Liver (tissue), 9 donors: ENCODE results near the gene GAS2. TPM values are rescaled to one million over a fixed set of nuclear protein-coding genes. Genes with fewer than 3 reads are reported as not detected.

ENCODE experiments used
- DNase-seq: peaks from one replicate; pipeline ENCODE4 v3.0.0-alpha.2; 2017; ENCODE audit warnings: low spot score
- H3K27ac ChIP-seq, 2 donors: one replicate each; pipeline ENCODE4 v1.7.0; 2013; ENCODE audit warnings: inconsistent platforms in 2 of 2, low read length in 2 of 2, control low read depth in 1 of 2, low read depth in 1 of 2, mild to moderate bottlenecking in 1 of 2
- H3K27me3 ChIP-seq, 4 donors: one replicate each; pipeline versions ENCODE4 v1.6.1 to v1.7.0; 2013; ENCODE audit warnings: low read length in 3 of 4, inconsistent platforms in 1 of 4, mild to moderate bottlenecking in 1 of 4, moderate library complexity in 1 of 4; ENCODE audit not compliant: control insufficient read depth in 4 of 4, insufficient read depth in 4 of 4
- H3K36me3 ChIP-seq, 4 donors: one replicate each; pipeline versions ENCODE4 v1.6.1 to v1.7.0; 2013; ENCODE audit warnings: low read length in 3 of 4, mild to moderate bottlenecking in 3 of 4, low read depth in 1 of 4, moderate library complexity in 1 of 4; ENCODE audit not compliant: control insufficient read depth in 4 of 4, insufficient read depth in 3 of 4
- H3K4me1 ChIP-seq, 4 donors: one replicate each; pipeline versions ENCODE4 v1.6.1 to v1.7.0; 2013; ENCODE audit warnings: low read length in 3 of 4, mild to moderate bottlenecking in 3 of 4, moderate library complexity in 1 of 4; ENCODE audit not compliant: control insufficient read depth in 4 of 4, insufficient read depth in 4 of 4
- H3K4me3 ChIP-seq, 3 donors: one replicate each; pipeline versions ENCODE4 v1.6.1 to v1.7.0; 2013; ENCODE audit warnings: low read length in 3 of 3, control low read depth in 1 of 3, low read depth in 1 of 3, mild to moderate bottlenecking in 1 of 3
- H3K9ac ChIP-seq, 2 donors: one replicate each; pipeline ENCODE4 v1.7.0; 2013; ENCODE audit warnings: low read length in 2 of 2, mild to moderate bottlenecking in 2 of 2, moderate library complexity in 2 of 2, control low read depth in 1 of 2, low read depth in 1 of 2
- H3K9me3 ChIP-seq, 4 donors: one replicate each; pipeline versions ENCODE4 v1.6.1 to v1.7.0; 2013; ENCODE audit warnings: low read length in 3 of 4; ENCODE audit not compliant: control insufficient read depth in 4 of 4
- GABPA ChIP-seq, 2 donors: IDR thresholded peaks in 1 of 2; conservative IDR thresholded peaks in 1 of 2; 2 replicates each; pipeline ENCODE4 v1.6.1; 2016; ENCODE audit warnings: antibody characterized with exemption in 2 of 2, mild to moderate bottlenecking in 1 of 2, moderate library complexity in 1 of 2
- NR2F2 ChIP-seq: IDR thresholded peaks from 2 replicates; pipeline ENCODE4 v1.6.1; 2016; ENCODE audit warnings: antibody characterized with exemption
- RAD21 ChIP-seq, 2 donors: IDR thresholded peaks; 2 replicates each; pipeline ENCODE4 v1.6.1; 2016; ENCODE audit warnings: antibody characterized with exemption in 2 of 2, mild to moderate bottlenecking in 2 of 2
- REST ChIP-seq: IDR thresholded peaks from 2 replicates; pipeline ENCODE4 v1.6.1; 2016; ENCODE audit warnings: antibody characterized with exemption, mild to moderate bottlenecking
- WGBS: extraction: QIAGEN DNeasy Blood & Tissue Kit; methylation state at CpG from one replicate; pipeline ENCODE4 v1.1.7; 2013; 5-methylcytosine and 5-hydroxymethylcytosine counted together
- polyA plus RNA-seq, 2 donors: library from polyadenylated mRNA; stranded (reverse) in 1 of 2; unstranded in 1 of 2; fragments of 200-250 nt in 1 of 2; fragments of >200 nt in 1 of 2; fragmentation: Nextera tagmentation in 1 of 2; extraction: Ambion mirVana in 1 of 2; gene quantifications; one replicate each; pipeline versions ENCODE4 v1.2.1 to v1.2.3, GENCODE V29; 2013 to 2015
- total RNA-seq, 2 donors: library from RNA; depleted of rRNA; stranded (reverse); fragments of >200 nt; gene quantifications; one replicate each; pipeline ENCODE4 v1.2.3, GENCODE V29; 2014
- TF ChIP-seq, protein P1 (sequence below): IDR thresholded peaks from 2 replicates; pipeline ENCODE4 v1.6.1; 2016; ENCODE audit warnings: antibody characterized with exemption
- donor health status: healthy.
- donor health status: healthy.
- donor health status: healthy.
- donor health status: healthy.
- donor health status: healthy.

The GAS2 gene
- total and polyA plus RNA-seq, 4 donors = 13.4 to 75.6 (median 42.3) TPM

GRCh38 chr11:22626573-22627239 is 39.7 kb upstream of the GAS2 start:
- TF ChIP-seq RAD21 (IDR thresholded peaks at IDR 0.05) = no peak
- WGBS = 95% methylated on average over 14 of the region's 14 CpGs

DNA sequence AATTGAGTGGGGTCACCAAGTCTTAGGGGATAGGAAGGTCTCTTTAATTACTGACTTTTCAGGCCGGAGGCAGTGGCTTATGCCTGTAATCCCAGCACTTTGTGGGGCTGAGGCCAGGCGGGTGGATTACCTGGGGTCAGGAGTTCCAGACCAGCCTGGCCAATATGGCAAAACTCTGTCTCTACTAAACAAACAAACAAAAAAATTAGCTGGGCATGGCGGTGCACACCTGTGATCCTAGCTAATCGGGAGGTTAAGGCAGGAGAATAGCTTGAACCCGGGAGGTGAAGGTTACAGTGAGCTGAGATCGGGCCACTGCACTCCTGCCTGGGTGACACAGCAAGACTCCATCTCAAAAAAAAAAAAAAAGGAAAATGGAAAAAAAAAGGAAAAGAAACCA is 39.0 kb upstream of the GAS2 start:
- H3K9me3 ChIP-seq = no peaks in the 10 kb centered on the region
- no peak overlapping the region for H3K27ac ChIP-seq
- no peak overlapping the region for H3K4me3 ChIP-seq
- 96% methylated on average over 6 of the region's 6 CpGs for WGBS
- peaks cover 1 to 13% (median 7%) of the 10 kb centered on the region in 4 donors for H3K4me1 ChIP-seq
- no peak overlapping the region for H3K9ac ChIP-seq
- no peaks in the 10 kb centered on the region for H3K27me3 ChIP-seq
- TF ChIP-seq REST (no peak), GABPA (IDR thresholded peaks at IDR 0.05 in 1 of 2, conservative IDR thresholded peaks at IDR 0.05 in 1 of 2) (no peak)
- TF ChIP-seq, protein P1, sequence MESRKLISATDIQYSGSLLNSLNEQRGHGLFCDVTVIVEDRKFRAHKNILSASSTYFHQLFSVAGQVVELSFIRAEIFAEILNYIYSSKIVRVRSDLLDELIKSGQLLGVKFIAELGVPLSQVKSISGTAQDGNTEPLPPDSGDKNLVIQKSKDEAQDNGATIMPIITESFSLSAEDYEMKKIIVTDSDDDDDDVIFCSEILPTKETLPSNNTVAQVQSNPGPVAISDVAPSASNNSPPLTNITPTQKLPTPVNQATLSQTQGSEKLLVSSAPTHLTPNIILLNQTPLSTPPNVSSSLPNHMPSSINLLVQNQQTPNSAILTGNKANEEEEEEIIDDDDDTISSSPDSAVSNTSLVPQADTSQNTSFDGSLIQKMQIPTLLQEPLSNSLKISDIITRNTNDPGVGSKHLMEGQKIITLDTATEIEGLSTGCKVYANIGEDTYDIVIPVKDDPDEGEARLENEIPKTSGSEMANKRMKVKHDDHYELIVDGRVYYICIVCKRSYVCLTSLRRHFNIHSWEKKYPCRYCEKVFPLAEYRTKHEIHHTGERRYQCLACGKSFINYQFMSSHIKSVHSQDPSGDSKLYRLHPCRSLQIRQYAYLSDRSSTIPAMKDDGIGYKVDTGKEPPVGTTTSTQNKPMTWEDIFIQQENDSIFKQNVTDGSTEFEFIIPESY = no peak
- DNase-seq = no peak
- H3K36me3 ChIP-seq = no peaks in the 10 kb centered on the region

More at GRCh38 chr11:22626573-22627239, 39.7 kb upstream of the GAS2 start:
- no peaks in the 10 kb centered on the region for H3K36me3 ChIP-seq
- H3K9ac ChIP-seq = no peak overlapping the region
- no peaks in the 10 kb centered on the region for H3K27me3 ChIP-seq
- no peak for DNase-seq
- peaks cover 1 to 13% (median 7%) of the 10 kb centered on the region in 4 donors for H3K4me1 ChIP-seq
- no peaks in the 10 kb centered on the region for H3K9me3 ChIP-seq
- H3K4me3 ChIP-seq = no peak overlapping the region
- no peak overlapping the region for H3K27ac ChIP-seq

- DNase-seq = no peak
- H3K27me3 ChIP-seq = no peaks in the 10 kb centered on the region
- H3K4me3 ChIP-seq = no peak overlapping the region
- H3K9me3 ChIP-seq = no peaks in the 10 kb centered on the region
- TF ChIP-seq NR2F2 = no peak
- peak in 1 of 2 donors; percentile 48 for TF ChIP-seq RAD21 (IDR thresholded peaks at IDR 0.05)
- H3K36me3 ChIP-seq = no peaks in the 10 kb centered on the region
- H3K9ac ChIP-seq = no peak overlapping the region
- peaks cover 0 to 6% (median 0%) of the 10 kb centered on the region in 4 donors for H3K4me1 ChIP-seq
- H3K27ac ChIP-seq = no peak overlapping the region
These were observed 33.0 kb upstream of the GAS2 start for GRCh38 chr11:22633354-22633902.
